NT2/D1 (cell line): ENCODE data around the gene ZBTB18.
A peak's percentile ranks its signal among the peaks of the same experiment; 100 is the strongest.

Experiments
- DNase-seq: peaks from one replicate; pipeline ENCODE4 v3.0.0-alpha.2; 2011; ENCODE audit warnings: low read depth, low spot score
- H3K27me3 ChIP-seq: 2 replicates; pipeline ENCODE4 v1.6.0; 2011; ENCODE audit warnings: mild to moderate bottlenecking; ENCODE audit not compliant: insufficient read length, insufficient read depth
- H3K36me3 ChIP-seq: 2 replicates; pipeline ENCODE4 v1.6.1; 2011; ENCODE audit warnings: mild to moderate bottlenecking, low read length, mixed read lengths; ENCODE audit not compliant: insufficient read depth, insufficient read length
- H3K4me1 ChIP-seq: 2 replicates; pipeline ENCODE4 v1.5.1; 2011; ENCODE audit not compliant: insufficient read depth, insufficient read length
- H3K4me3 ChIP-seq: 2 replicates; pipeline ENCODE4 v1.5.1; 2011; ENCODE audit warnings: low read depth; ENCODE audit not compliant: insufficient read length
- H3K9ac ChIP-seq: 2 replicates; pipeline ENCODE4 v1.6.0; 2011; ENCODE audit warnings: low read depth; ENCODE audit not compliant: insufficient read length
- H3K9me3 ChIP-seq: 2 replicates; pipeline ENCODE4 v1.5.1; 2011; ENCODE audit warnings: mild to moderate bottlenecking, low read length; ENCODE audit not compliant: insufficient read depth
- SUZ12 ChIP-seq: IDR thresholded peaks from 2 replicates; pipeline ENCODE4 v1.6.1; 2011; ENCODE audit not compliant: insufficient read length, insufficient read depth; ENCODE audit errors: extremely low read depth
- YY1 ChIP-seq: IDR thresholded peaks from 2 replicates; pipeline ENCODE4 v1.6.1; 2011; ENCODE audit not compliant: insufficient read length, insufficient read depth
- ZNF274 ChIP-seq: IDR thresholded peaks from 2 replicates; pipeline ENCODE4 v1.6.1; 2011; ENCODE audit warnings: mild to moderate bottlenecking, low read depth, low read length

Gene ZBTB18

DNA sequence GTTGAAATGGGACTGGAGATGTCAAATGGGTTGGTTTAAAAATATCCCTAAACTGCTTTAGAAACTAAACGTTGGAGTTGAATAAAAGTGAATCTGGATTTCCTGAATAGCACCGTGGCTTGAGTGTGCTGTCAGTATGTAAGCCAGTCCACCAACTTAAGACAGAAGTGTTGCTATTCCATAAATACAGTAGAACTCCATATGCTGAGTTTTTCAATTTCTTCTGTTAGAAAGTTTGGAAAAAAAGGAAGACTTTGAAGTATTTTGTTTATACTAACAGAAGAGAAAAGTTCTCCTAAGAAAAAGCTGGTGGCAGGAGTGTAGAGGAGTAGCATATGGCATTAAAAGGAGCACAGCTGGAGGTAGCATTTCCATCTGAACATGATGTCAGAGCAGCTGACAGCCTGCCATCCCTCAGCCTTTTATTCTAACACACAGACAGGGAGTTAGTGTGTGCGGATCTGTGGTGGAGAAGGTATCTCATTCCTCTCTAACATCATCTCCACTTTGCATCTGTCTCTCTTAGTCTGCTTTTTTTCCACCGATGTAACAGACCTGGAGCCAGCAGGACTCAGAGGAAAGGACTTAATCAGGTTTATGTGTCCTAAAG lies at the start of gene ZBTB18:
Gene ZBTB18 (plus strand): TSS at position 449 of the 610 bp plus-strand sequence. CDS start 149 bp downstream, at position 598.
- TF ChIP-seq YY1 (no peak), SUZ12 (no peak), ZNF274 (no peak)
- peak; percentile 39 for DNase-seq
- H3K27me3 ChIP-seq = peaks cover 2% of the 10 kb centered on the region
- H3K9me3 ChIP-seq = no peaks in the 10 kb centered on the region
- H3K4me1 ChIP-seq = no peaks in the 10 kb centered on the region
- peak within 1 kb of the TSS; percentile 76 for H3K4me3 ChIP-seq
- peaks cover 26% of the 10 kb centered on the region for H3K36me3 ChIP-seq
- peak within 1 kb of the TSS; percentile 81 for H3K9ac ChIP-seq

GRCh38 chr1:244002721-244003120 lies 48.4 kb upstream of the ZBTB18 start:
- H3K4me3 ChIP-seq = no peak overlapping the region
- no peak overlapping the region for H3K9ac ChIP-seq
- TF ChIP-seq ZNF274 = no peak
- no peak for TF ChIP-seq SUZ12
- TF ChIP-seq YY1 = no peak
- no peaks in the 10 kb centered on the region for H3K36me3 ChIP-seq
- no peaks in the 10 kb centered on the region for H3K9me3 ChIP-seq
- no peak for DNase-seq
- no peaks in the 10 kb centered on the region for H3K4me1 ChIP-seq
- H3K27me3 ChIP-seq = no peaks in the 10 kb centered on the region

- Histone ChIP-seq H3K36me3 (no peaks in the 10 kb centered on the region), H3K9me3 (no peaks in the 10 kb centered on the region), H3K4me3 (no peak overlapping the region), H3K27me3 (no peaks in the 10 kb centered on the region), H3K9ac (no peak overlapping the region), H3K4me1 (no peaks in the 10 kb centered on the region)
- TF ChIP-seq ZNF274 = no peak
- no peak for TF ChIP-seq SUZ12
- TF ChIP-seq YY1 = no peak
- no peak for DNase-seq
Measured at GRCh38 chr1:244005455-244005854, 45.6 kb upstream of the ZBTB18 start.

DNA sequence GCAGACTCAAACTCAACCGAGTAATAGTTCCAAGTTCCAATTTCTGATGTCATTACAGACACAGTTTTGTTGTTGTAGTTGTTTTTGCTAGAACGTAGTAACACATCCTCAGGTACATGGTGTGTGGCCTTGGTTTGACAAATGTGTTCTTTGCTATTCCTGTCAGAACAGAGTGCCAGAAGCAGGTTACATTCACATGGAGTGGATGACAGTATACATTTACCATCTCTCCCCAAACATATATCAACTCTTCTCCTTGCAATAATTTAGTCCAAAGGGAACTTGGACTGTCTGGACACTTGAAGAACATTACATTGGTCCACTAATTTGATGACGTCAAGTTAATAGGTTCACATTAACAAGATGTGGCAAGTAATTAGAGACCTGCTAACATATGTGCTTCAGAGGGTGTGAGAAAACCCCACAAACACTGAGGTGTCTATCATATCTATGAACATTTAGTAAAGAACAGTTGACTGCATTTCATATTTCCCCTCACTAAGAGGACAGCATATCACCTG lies 44.6 kb upstream of the ZBTB18 start:
- H3K9ac ChIP-seq = no peak overlapping the region
- H3K9me3 ChIP-seq = no peaks in the 10 kb centered on the region
- TF ChIP-seq YY1 = no peak
- no peak for TF ChIP-seq ZNF274
- TF ChIP-seq SUZ12 = no peak
- H3K4me3 ChIP-seq = no peak overlapping the region
- no peak for DNase-seq
- no peaks in the 10 kb centered on the region for H3K36me3 ChIP-seq
- no peaks in the 10 kb centered on the region for H3K27me3 ChIP-seq
- H3K4me1 ChIP-seq = no peaks in the 10 kb centered on the region

GRCh38 chr1:244006961-244007360 lies 44.1 kb upstream of the ZBTB18 start:
- Histone ChIP-seq H3K4me3 (no peak overlapping the region), H3K4me1 (no peaks in the 10 kb centered on the region), H3K27me3 (no peaks in the 10 kb centered on the region), H3K36me3 (no peaks in the 10 kb centered on the region), H3K9ac (no peak overlapping the region), H3K9me3 (no peaks in the 10 kb centered on the region)
- DNase-seq = no peak
- TF ChIP-seq YY1 (no peak), SUZ12 (no peak), ZNF274 (no peak)

GRCh38 chr1:244010191-244010590 lies 40.9 kb upstream of the ZBTB18 start:
- no peak overlapping the region for H3K4me3 ChIP-seq
- no peaks in the 10 kb centered on the region for H3K9me3 ChIP-seq
- no peak overlapping the region for H3K9ac ChIP-seq
- H3K27me3 ChIP-seq = no peaks in the 10 kb centered on the region
- TF ChIP-seq ZNF274 = no peak
- no peak for TF ChIP-seq SUZ12
- TF ChIP-seq YY1 = no peak
- H3K4me1 ChIP-seq = no peaks in the 10 kb centered on the region
- no peaks in the 10 kb centered on the region for H3K36me3 ChIP-seq
- no peak for DNase-seq

GRCh38 chr1:244010703-244011123 lies 40.4 kb upstream of the ZBTB18 start:
- H3K4me1 ChIP-seq = no peaks in the 10 kb centered on the region
- H3K27me3 ChIP-seq = no peaks in the 10 kb centered on the region
- no peak overlapping the region for H3K9ac ChIP-seq
- H3K9me3 ChIP-seq = no peaks in the 10 kb centered on the region
- H3K36me3 ChIP-seq = no peaks in the 10 kb centered on the region
- no peak overlapping the region for H3K4me3 ChIP-seq
- TF ChIP-seq ZNF274 = no peak
- TF ChIP-seq SUZ12 = no peak
- TF ChIP-seq YY1 = no peak
- DNase-seq = no peak
